Uterus (tissue), 2 donors: ENCODE results near the gene FAM83B.

Experiments used
- POLR2A ChIP-seq, 2 donors: fragments of 450-650 bp; IDR thresholded peaks; one replicate each; pipeline ENCODE4 v1.6.1; 2016; ENCODE audit warnings: antibody characterized with exemption in 2 of 2, mild to moderate bottlenecking in 1 of 2, moderate library complexity in 1 of 2
- TF ChIP-seq, protein P1 (sequence below), 4 experiments: fragments of 200-600 bp in 2 of 4; fragments of 450-650 bp in 2 of 4; sonication (generic) in 2 of 4; IDR thresholded peaks; one replicate each; pipeline ENCODE4 v1.5.1; 2016 to 2019; ENCODE audit warnings: antibody characterized with exemption in 4 of 4, mild to moderate bottlenecking in 2 of 4, moderate library complexity in 1 of 4

- no peak for TF ChIP-seq POLR2A (IDR thresholded peaks at IDR 0.05)
- TF ChIP-seq, protein P1, sequence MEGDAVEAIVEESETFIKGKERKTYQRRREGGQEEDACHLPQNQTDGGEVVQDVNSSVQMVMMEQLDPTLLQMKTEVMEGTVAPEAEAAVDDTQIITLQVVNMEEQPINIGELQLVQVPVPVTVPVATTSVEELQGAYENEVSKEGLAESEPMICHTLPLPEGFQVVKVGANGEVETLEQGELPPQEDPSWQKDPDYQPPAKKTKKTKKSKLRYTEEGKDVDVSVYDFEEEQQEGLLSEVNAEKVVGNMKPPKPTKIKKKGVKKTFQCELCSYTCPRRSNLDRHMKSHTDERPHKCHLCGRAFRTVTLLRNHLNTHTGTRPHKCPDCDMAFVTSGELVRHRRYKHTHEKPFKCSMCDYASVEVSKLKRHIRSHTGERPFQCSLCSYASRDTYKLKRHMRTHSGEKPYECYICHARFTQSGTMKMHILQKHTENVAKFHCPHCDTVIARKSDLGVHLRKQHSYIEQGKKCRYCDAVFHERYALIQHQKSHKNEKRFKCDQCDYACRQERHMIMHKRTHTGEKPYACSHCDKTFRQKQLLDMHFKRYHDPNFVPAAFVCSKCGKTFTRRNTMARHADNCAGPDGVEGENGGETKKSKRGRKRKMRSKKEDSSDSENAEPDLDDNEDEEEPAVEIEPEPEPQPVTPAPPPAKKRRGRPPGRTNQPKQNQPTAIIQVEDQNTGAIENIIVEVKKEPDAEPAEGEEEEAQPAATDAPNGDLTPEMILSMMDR (IDR thresholded peaks at IDR 0.05) = no peak
These were observed 82.8 kb downstream of the FAM83B start for GRCh38 chr6:54929245-54929909.
